Activated CD4-positive, alpha-beta T cell treated with anti-CD3 and anti-CD28 coated beads, Interleukin-10, Interleukin-2, amounts not matched to agents 100 ng/mL and 50 ng/mL, durations not matched to agents 16 hours and 8 hours (primary cell): Measurements from ENCODE around the gene TNS4.

Source experiments
- DNase-seq: peaks from one replicate; pipeline ENCODE4 v3.0.0-alpha.2; 2020

Gene TNS4

GRCh38 chr17:40471846-40472732 is 29.3 kb downstream of the TNS4 start:
- DNase-seq, result no peak

- DNase-seq, result no peak
Measured at GRCh38 chr17:40470932-40471828, 30.2 kb downstream of the TNS4 start.

- no peak for DNase-seq
Measured at GRCh38 chr17:40469805-40470675, 31.4 kb downstream of the TNS4 start.

- DNase-seq, result no peak
Measured at GRCh38 chr17:40468560-40468959, 32.9 kb downstream of the TNS4 start.

GRCh38 chr17:40467281-40467867 is 34.0 kb downstream of the TNS4 start:
- DNase-seq, result no peak

GRCh38 chr17:40466298-40466971 is 35.0 kb downstream of the TNS4 start:
- DNase-seq, result no peak

GRCh38 chr17:40464392-40464855 is 37.0 kb downstream of the TNS4 start:
- no peak for DNase-seq

GRCh38 chr17:40463122-40463550 is 38.3 kb downstream of the TNS4 start:
- DNase-seq, result no peak

- DNase-seq, result no peak
Measured at GRCh38 chr17:40462343-40463121, 38.9 kb downstream of the TNS4 start.

- DNase-seq, result no peak
Measured at GRCh38 chr17:40461732-40462342, 39.6 kb downstream of the TNS4 start.

GRCh38 chr17:40460968-40461731 is 40.3 kb downstream of the TNS4 start:
- no peak for DNase-seq

GRCh38 chr17:40460604-40460967 is 40.8 kb downstream of the TNS4 start:
- DNase-seq, result no peak

- DNase-seq, result no peak
Measured at GRCh38 chr17:40459636-40460603, 41.5 kb downstream of the TNS4 start.

GRCh38 chr17:40458851-40459482 is 42.5 kb downstream of the TNS4 start:
- no peak for DNase-seq

- DNase-seq, result no peak
Measured at GRCh38 chr17:40457964-40458791, 43.2 kb downstream of the TNS4 start.

GRCh38 chr17:40457369-40457768 is 44.1 kb downstream of the TNS4 start:
- DNase-seq, result no peak

- DNase-seq, result no peak
Measured at GRCh38 chr17:40456396-40456951, 44.9 kb downstream of the TNS4 start.
